NCI-H82 (cell line): ENCODE measurements around the gene ZNF20.

Experiments
- DNase-seq: peaks from one replicate; lab custom pipeline; 2025; lab: John Stamatoyannopoulos, UW

ZNF20 gene

DNA sequence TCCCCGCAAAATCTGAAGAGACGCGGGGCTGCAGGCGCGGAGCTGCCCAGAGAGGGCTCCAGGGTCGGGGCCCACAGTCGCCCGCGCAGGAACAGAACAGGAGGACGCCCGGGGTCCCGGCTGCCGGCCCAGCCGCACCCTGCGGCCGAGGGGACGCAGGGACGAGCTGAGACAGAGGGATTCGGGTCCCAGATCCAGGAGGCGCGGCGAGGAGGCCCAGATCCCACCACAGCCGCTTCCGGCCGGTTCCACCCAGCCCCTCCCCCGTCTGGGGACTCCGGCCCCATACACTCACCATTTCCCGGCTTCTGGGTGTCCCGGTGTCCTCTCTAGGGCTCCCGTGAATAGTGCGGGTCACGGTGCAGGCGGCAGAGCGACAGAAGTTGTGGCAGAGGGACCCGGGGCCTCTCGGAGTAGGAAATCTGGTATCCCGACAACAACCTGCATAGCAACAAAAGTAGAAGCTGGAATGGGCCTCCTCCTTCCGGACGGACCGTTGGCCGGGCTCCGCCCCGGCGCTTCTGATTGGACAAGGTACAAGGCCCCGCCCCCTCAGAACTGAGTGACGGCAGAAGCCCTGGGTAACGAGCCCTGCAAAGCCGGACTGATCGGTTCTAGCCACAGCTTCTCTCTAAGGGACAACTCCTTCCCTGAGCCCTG, at the start of gene ZNF20:
Gene ZNF20, minus strand, starts transcription at position 466 of the 660 bp plus-strand sequence. Its CDS starts 168 bp downstream, at position 298.
- peak; percentile 99 for DNase-seq

DNA sequence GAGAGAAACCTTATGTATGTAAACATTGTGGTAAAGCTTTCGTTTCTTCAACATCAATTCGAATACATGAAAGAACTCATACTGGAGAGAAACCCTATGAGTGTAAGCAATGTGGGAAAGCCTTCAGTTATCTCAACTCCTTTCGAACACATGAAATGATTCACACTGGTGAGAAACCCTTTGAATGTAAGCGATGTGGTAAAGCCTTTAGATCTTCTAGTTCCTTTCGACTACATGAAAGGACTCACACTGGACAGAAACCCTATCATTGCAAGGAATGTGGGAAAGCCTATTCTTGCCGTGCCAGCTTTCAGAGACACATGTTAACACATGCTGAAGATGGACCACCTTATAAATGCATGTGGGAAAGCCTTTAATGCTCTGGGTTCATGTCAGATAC, 47.5 kb upstream of the ZNF20 start:
- no peak for DNase-seq

DNA sequence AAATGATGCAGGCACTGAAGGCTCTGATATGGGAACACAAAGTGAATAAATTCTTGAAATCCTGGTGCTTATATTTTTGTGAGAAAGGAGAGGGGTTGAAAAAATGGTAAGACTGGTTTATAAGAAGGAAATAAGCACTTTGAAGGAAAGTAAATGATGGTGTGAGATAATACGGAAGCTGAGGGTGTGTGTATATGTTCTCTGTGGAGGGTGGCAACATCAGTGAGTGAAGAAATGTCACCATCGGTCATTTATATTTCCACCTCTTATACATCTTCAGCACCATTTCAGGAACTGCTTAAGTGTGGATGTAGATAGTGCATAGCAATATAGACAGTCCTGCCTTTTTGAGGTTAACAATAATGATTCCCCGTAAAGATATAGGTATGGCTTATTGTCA, 40.2 kb upstream of the ZNF20 start:
- no peak for DNase-seq

DNA sequence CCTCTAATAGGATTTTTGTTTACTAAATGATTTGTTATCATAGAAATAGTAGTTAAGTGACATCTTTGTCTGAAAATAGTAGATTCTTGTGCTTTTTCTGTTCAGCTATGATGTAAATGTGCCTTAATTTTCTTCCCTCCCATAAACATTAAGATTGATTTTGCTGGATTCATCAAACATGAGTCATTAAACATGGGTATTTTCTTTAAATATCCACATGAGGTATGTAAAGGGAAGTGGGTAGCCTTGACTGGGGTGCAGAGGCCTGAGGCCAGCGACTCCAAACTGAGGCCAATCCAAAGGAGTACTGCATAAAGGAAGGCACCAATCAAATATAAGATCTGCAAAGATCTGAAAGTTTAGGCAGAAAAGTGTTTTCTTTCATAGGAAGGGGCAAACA, 26.5 kb upstream of the ZNF20 start:
- DNase-seq: no peak

DNA sequence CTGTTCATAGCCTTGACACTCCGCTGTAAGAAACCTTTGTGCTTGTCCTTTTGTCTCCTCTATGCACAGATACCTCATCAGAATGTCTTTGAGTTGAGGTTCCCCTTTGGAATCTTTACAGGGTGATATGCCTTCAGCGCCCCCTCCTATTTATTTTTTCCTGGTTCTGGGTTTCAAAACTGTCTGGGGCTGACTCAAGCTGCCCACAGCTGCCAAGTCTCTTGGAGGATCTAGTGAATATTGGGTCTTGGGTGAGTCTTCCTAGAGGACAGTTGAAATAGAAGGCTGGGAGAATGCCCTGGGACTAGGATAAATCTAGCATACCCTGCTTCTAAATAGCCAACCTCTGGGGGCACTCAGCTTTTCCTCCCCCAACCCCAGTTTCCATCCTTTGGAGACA, 23.7 kb upstream of the ZNF20 start:
- no peak for DNase-seq

DNA sequence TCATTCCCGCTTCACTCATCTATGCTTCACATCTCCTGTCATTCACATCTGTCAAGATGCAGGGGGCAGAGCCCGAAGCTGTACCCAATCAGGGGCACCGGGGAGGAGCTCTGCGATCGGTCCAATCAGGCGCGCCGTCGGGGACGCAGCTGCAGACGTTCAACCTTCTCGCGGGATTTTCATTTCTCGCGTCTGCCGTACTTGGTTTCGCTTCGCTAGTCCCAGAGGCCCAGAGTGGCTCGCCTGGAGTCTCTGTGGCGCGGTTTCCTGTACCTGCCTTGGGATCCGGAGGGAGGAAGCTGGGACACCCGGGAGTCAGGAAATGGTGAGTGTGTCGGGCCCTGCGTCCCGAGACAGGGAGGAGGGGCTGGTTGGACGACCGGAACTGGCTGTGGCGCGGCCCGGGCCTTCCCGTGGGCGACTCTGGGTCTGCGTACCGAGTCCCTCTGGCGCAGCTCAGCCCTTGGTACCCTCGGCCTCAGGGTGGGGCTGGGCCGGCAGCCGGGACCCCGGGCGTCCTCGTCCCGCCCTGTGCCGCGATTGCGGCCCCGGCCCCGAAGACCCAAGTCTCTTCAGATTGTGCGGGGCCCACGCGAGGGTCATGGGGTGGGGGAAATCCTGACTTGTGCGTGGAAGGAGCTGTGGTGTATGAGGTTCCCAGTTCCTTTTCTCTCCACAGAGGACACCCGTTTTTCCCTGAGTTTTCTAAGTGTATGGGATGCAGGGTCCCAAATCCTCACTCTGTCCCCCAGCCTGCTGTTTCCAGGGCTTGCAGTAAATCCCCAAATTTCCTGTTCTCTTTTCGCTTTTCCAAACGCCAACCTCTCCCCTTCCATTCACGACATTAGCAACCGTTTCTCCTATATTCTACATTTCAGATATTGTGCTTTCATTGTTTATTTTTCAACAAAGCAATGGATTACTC, 23.0 kb upstream of the ZNF20 start, which contains the start of gene ZNF136:
Gene ZNF136, plus strand, starts transcription at position 215 of the 925 bp plus-strand sequence. Its CDS starts 108 bp downstream, at position 323.
- DNase-seq: peak; percentile 99

DNA sequence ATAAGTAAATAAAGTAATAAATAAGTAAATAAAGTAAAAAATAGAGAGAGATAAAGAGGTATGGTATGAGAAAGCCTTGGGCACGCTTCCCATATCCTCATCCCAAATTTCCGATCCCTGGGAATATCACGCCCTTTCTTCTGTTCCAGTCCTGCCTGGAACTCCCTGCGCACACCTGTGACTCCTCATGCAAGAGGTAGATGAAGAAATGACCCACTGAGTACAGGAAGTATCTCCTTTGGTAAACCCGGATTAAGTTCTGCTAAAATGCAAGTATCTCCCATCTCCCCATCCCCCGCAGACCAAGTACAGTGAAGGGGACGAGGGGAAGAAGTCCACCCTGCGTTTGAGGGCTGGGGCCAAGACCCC, 22.3 kb upstream of the ZNF20 start:
- DNase-seq: no peak

DNA sequence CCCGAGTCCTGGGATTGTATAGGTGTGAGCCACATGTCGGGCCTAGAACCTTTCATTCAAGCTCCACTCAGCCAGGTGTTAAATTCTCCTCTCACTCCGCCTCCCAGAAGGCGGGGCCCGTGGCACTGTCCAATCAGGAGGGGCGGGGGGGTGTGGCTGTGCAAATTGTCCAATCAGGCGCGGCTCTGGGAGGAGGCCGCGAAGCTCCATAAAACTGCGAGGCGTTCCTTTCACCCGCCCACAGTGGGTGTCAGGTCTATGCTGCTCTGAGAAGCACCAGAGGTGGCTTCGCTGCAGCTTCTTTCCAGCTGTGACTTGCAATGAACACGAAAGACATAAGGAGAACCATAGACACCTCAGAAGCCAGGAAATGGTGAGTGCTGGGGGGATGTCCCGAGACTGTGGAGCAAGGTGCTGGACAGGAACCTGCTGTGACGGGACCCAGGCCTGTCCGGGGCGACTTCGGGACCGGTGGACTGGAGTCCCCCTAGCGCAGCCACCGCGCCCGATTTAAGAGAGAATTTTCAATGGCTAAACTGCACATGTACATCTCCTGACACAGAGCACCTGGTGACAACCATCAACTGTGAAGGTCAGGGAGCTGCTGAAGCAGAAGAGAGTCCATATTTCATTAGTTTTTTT, 19.7 kb upstream of the ZNF20 start:
- DNase-seq: no peak

DNA sequence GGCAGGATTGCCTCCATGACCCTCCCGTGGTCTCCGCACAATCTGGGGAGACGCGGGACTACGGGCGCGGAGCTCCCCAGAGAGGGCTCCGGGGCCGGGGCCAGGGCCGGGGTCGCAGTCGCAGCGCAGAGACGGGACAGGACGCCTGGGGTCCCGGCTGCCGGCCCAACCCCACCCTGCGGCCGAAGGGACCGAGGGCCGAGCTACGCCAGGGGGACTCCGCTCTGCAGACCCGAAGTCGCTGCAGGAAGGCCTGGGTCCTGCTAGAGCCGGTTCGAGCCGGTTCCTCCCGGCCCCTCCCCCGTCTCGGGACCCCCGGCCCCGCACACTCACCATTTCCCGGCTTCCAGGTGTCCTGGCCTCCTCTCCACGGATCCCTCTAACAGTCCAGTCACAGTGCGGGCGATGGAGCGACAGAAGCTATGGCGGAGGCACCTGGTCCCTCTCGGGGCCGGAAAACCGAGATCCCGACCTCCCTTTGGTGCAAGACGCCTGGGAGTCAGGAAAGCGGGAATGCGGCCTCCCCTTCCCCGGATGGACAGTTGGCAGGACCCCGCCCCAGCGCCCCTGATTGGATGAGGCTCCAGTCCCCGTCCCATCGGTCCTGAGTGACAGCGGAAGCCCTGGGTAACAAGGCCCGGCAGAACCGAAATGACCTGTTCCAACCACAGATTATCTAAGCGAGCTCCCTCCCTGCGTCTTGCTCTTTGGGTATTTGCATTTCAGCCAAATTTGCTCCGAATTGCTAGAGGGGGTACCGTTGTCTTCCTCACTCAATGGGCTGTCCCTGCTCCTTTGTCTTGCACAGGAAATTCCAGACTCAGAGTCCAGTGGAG, 16.3 kb upstream of the ZNF20 start, which contains the start of gene ZNF625:
Gene ZNF625, minus strand, starts transcription at position 512 of the 836 bp plus-strand sequence. Its CDS starts 176 bp downstream, at position 336.
- DNase-seq: peak; percentile 99

DNA sequence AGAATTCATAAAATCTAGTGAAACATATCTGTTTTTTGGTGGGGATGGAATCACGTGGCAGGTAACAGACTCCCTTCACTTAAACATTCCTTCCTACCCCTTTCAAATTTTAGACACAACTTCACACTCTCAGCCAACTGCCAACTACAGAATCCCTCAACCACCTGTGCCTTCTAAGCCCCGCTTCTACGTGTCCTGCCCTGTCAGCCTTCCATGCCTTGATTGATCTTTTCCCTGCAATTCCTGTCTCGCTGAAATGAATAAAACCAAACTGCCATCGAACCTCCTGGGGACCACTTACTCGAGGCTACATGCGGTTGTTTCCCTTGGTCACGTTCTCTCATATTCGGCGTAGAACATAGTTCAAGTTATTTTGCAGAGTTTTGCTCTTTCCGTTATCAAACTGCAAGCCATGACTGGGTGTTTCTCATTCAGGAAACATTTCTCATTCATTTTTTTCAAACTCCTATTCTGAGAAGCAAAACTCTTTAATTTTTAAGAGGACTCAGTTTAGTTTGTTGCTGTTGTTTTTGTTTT, 15.2 kb upstream of the ZNF20 start:
- DNase-seq: peak; percentile 17

DNA sequence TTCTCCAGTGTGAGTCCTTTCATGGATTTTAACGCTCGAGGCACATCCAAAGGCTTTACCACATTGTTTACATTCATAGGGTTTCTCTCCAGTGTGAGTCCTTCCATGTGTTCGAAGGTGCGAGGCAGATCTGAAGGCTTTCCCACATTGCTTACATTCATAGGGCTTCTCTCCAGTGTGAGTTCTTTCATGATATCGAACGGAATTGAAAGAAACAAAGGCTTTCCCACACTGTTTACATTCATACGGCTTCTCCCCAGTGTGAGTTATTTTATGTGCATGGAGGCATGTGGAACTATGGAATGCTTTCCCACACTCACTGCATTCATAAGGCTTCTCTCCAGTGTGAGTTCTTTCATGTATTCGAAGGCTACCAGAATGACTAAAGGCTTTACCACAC, 5.2 kb upstream of the ZNF20 start:
- no peak for DNase-seq

DNA sequence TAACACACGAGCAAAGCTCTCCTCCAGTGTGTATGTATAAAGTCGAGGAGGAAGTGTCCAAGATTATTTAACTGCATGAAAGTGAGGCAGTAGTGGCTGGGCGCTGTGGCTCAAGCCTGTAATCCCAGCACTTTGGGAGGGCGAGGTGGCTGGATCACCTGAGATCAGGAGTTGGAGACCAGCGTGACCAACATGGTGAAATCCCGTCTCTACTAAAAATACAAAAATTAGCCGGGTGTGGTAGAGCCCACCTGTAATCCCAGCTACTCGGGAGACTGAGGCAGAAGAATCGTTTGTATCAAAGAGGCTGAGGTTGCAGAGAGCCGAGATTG, 1.2 kb upstream of the ZNF20 start:
- no peak for DNase-seq

DNA sequence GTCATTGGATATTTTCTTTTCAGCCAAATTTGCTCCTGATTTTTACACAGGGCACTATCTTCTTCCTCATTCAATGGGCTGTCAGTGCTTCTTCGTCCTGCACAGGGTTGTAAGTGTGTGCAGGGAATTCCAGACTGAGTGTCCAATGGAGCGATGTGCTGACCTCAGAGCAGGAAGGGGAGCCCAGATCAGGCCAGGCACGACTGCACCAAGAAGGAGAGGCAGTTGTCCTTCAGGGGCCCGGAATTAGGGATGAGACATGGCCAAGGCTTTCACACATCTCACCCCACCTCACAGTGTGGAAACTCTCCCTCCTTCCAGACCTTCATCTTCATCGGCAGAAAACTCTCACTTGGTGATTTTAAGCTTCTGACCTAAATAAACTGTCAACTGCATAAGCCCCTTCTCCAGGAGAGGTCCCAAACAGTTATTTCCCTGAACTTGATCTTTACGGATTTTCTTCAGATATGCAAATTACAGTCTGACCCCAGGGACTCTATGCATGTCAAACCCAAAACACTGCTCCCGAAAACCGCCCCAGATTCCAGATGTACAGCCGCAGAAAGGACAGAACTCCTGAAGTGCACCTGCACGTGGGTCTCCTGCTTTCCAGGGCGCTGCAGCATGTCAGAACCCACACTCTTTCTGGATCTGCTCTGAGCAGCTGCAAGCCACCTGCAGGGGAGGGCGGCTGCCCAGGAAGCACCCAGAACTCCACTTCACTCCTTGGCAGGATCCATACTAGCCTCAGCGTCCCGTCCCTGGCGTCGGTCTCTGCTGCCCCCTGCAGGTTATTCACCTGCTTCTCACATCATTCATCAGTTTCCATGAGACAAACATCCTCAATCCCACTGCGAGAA, 625 bp upstream of the ZNF20 start:
- DNase-seq: peak; percentile 92

DNA sequence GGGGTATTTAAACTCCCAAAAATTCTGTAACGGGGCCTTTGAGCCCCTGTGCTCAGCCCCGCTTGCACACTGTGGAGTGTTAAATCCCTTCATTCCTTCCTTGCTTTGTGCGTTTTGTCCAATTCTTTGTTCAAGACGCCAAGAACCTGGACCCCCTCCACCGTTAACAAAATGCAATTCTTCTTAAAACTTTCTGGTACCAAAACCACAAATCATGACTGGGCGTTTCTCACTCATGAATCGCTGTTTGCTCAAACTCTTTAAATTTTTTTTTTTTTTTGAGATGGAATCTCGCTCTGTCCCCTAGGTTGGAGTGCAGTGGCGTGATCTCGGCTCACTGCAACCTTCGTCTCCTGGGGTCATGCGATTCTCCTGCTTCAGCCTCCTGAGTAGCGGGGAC, 881 bp downstream of the ZNF20 start:
- no peak for DNase-seq

DNA sequence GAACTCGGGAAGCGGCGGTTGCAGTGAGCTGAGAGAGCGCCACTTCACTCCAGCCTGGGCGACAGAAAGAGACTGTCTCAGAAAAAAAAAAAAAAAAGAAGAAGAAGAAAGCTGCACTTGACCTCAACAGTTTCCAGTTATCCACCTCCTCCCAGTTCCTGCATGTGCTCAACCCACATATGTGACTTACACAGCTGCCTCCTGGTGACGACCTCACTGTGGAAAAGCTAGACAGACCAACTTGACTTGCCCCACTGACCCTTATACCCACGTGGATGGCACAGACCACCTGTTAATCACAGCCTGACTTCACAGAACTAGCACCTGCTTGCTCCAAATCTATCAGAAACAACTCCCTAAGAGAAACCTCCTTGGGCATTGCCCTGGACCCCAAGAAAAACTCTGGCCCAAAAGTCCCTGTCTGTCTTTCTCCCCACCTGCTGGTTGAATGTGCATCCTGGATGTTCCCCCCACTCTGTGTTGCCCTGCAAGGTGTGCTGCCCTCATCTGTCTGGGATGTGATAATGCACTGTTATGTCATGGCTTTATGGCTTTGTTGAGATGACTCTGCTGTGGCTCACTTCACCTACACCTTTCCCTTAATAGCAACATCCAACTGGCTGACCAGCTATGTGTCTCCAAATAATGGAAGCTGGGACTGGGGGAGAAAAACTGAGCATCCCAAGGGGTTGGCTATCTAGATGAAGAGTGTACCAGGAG, 2.8 kb downstream of the ZNF20 start:
- DNase-seq: peak; percentile 7

DNA sequence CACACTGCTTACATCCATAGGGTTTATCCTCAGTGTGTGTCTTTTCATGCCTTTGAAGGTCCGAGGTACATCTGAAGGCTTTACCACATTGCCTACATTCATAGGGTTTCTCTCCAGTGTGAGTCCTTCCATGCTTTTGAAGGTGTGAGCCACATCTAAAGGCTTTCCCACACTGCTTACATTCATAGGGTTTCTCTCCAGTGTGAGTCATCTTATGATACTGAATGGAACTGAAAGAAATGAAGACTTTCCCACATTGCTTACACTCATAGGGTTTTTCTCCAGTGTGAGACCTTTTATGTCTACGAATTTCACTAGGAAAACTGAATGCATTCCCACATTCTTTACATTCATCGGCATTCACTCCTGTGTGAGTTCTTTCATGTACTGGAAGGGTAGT, 7.1 kb downstream of the ZNF20 start:
- no peak for DNase-seq

DNA sequence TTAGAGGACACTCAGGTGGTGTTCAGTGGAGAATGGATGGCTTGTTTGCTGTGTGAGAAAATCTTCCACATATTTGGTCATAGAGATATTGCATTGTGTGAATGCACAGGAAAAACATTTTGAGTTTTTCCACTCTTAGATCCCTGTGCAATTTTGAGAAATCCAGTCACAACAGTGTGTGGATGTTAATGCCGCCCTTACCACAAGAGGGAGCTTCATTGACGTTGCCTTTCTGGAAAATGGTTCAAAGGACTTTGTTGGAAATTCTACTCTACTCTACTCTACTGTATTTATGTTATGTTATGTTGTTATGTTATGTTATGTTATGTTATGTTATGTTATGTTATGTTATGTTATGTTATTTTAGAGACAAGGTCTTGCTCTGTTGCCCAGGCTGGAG, 13.4 kb downstream of the ZNF20 start:
- DNase-seq: peak; percentile 43

DNA sequence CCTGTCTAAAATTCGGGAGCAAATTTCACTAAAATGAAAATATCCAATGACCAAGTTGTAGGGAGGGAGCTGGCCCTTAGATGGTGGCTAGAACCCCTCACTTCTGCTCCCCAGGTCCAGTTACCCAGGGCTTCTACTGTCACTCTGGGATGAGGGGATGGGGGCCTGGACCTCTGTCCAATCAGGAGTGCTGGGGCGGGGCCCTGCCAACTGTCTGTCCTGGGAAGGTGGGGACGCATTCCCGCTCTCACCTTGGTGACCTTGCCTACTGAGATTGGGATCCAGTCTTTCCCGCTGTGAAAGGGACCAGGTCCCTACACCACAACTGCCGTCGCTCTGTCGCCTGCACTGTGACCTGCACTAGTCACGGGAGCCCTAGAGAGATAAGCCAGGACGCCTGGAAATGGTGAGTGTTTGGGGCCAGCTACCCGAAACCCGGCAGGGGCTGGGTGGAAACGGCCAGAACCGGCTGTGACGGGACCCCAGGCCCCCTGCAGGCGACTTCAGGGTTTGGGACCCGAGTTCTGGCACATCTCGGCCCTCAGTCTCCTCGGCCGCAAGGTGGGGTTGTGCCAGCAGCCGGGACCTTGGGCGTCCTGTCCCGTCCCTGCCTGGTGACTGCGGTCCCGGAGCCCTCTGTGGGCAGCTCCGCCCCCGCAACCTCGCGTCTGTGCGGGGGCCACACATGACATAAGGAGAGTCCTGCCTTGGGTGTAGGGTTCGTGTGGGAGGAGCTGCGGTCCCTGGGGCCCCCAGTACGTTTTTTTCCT, 22.8 kb downstream of the ZNF20 start:
- no peak for DNase-seq

DNA sequence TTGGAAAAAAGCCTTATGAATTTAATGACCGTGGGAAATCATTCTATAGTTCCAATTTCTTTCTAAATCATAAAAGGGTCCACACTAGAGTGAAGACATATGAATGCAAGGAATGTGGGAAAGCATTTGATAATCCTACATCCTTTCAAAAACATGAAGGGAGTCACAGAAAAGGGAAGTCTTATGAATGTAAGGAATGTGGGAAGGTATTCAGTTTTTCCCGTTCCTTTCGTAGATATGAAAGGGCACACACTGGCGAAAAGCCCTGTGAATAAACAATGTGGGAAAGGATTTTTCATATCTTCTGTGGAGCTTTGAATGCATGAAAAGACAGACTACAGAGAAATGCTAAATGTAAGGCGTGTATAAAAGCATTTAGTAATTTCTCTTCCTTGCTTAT, 27.0 kb downstream of the ZNF20 start:
- no peak for DNase-seq
